ENCODE results near the gene CSF2RB.

Gene CSF2RB

GRCh38 chr22:36921309-36922104 lies 8.1 kb downstream of the CSF2RB start:
- no peak for DNase-seq (ENCODE audit: low spot score)

GRCh38 chr22:36922105-36922608 lies 8.7 kb downstream of the CSF2RB start:
- DNase-seq (ENCODE audit: low spot score): no peak

GRCh38 chr22:36922711-36923110 lies 9.3 kb downstream of the CSF2RB start:
- DNase-seq (ENCODE audit: low spot score): no peak

- DNase-seq (ENCODE audit: low spot score): no peak
These were observed 9.8 kb downstream of the CSF2RB start for GRCh38 chr22:36923131-36923788.

- DNase-seq (ENCODE audit: low spot score): no peak
These were observed 10.8 kb downstream of the CSF2RB start for GRCh38 chr22:36924151-36924698.

- DNase-seq (ENCODE audit: low spot score): peak; percentile 53
These were observed 12.2 kb downstream of the CSF2RB start for GRCh38 chr22:36925388-36926290.

GRCh38 chr22:36926309-36926708 lies 12.9 kb downstream of the CSF2RB start:
- DNase-seq (ENCODE audit: low spot score): no peak

GRCh38 chr22:36926721-36927435 lies 13.4 kb downstream of the CSF2RB start:
- no peak for DNase-seq (ENCODE audit: low spot score)

GRCh38 chr22:36927671-36928070 lies 14.2 kb downstream of the CSF2RB start:
- DNase-seq (ENCODE audit: low spot score): no peak

- DNase-seq (ENCODE audit: low spot score): no peak
These were observed 14.8 kb downstream of the CSF2RB start for GRCh38 chr22:36928196-36928595.

- DNase-seq (ENCODE audit: low spot score): no peak
These were observed 15.5 kb downstream of the CSF2RB start for GRCh38 chr22:36928786-36929535.

- no peak for DNase-seq (ENCODE audit: low spot score)
These were observed 16.2 kb downstream of the CSF2RB start for GRCh38 chr22:36929621-36930020.

GRCh38 chr22:36930041-36930935 lies 16.9 kb downstream of the CSF2RB start:
- no peak for DNase-seq (ENCODE audit: low spot score)

GRCh38 chr22:36931446-36931845 lies 18.0 kb downstream of the CSF2RB start:
- no peak for DNase-seq (ENCODE audit: low spot score)

GRCh38 chr22:36933629-36934417 lies 20.4 kb downstream of the CSF2RB start:
- no peak for DNase-seq (ENCODE audit: low spot score)

GRCh38 chr22:36934418-36935312 lies 21.2 kb downstream of the CSF2RB start:
- DNase-seq (ENCODE audit: low spot score): no peak

- DNase-seq (ENCODE audit: low spot score): no peak
These were observed 21.8 kb downstream of the CSF2RB start for GRCh38 chr22:36935313-36935610.

- no peak for DNase-seq (ENCODE audit: low spot score)
These were observed 22.3 kb downstream of the CSF2RB start for GRCh38 chr22:36935694-36936093.
